K562 (cell line): ENCODE measurements around the gene BOLL. TPM values are rescaled to one million over a fixed set of nuclear protein-coding genes. Genes with fewer than 3 reads are reported as not detected.

Experiments used
- ATAC-seq: fragments of 200-7000 bp; cut with Tn5 transposase; 3 replicates; pipeline ENCODE4 v1.9.1; 2020; ENCODE audit warnings: moderate library complexity
- BruUV-seq: library from RNA; stranded (reverse); fragments of 400-500 nt; replicated peaks from 2 replicates; lab custom pipeline; 2021; lab: Mats Ljungman, UMichigan
- CTCF ChIA-PET: fragments of 300-600 bp; formaldehyde crosslinking; extraction: SDS; loops from one replicate; lab custom pipeline; 2021; ENCODE audit warnings: low intra/inter-chr PET ratio; lab: Yijun Ruan, JAX
- POLR2A ChIA-PET: fragments of 300-600, 350-650 bp; sonication (Branson Sonifier 250); formaldehyde crosslinking; extraction: SDS; loops from one replicate; lab custom pipeline; 2021; ENCODE audit warnings: antibody characterized with exemption, inconsistent platforms; lab: Yijun Ruan, JAX
- DNase-seq, 4 experiments: peaks; one replicate each; pipeline versions ENCODE4 v3.0.0 to v3.0.0-alpha.2; 2011 to 2018; ENCODE audit warnings: low spot score in 3 of 4, mixed read lengths in 3 of 4; ENCODE audit errors: extremely low read depth in 1 of 4
- FAIRE-seq: peaks from 2 replicates; lab custom pipeline; 2011; peaks lifted over from hg19 to GRCh38; lab: Jason Lieb, UNC
- H2AFZ ChIP-seq: 2 replicates; pipeline ENCODE4 v1.6.0; 2011; ENCODE audit warnings: low read depth, low read length, control low read depth, inconsistent platforms
- H3K27ac ChIP-seq: fragments of 200-600 bp; 3 replicates; pipeline ENCODE4 v1.8.0; 2011; ENCODE audit warnings: low read depth, mild to moderate bottlenecking, control low read depth, inconsistent platforms, low read length, moderate library complexity, mixed read lengths; ENCODE audit errors: extremely low read depth
- H3K27me3 ChIP-seq, 2 experiments: fragments of 300-600 bp in 1 of 2; 2 replicates in 1 of 2; 3 replicates in 1 of 2; pipeline versions ENCODE4 v1.6.0 to v1.8.0; 2011; ENCODE audit warnings: inconsistent platforms in 2 of 2, low read length in 2 of 2, mild to moderate bottlenecking in 1 of 2, mixed read lengths in 1 of 2, moderate library complexity in 1 of 2; ENCODE audit not compliant: control insufficient read depth in 2 of 2, insufficient read depth in 2 of 2
- H3K36me3 ChIP-seq: fragments of 300-600 bp; 3 replicates; pipeline ENCODE4 v1.8.0; 2011; ENCODE audit warnings: mild to moderate bottlenecking, low read length, inconsistent platforms; ENCODE audit not compliant: control insufficient read depth, insufficient read depth
- H3K4me1 ChIP-seq, 2 experiments: fragments of 200-600 bp in 1 of 2; replicated peaks in 1 of 2; 2 replicates in 1 of 2; 3 replicates in 1 of 2; pipeline versions ENCODE4 v1.5.1 to v1.8.0; 2011; ENCODE audit warnings: inconsistent platforms in 2 of 2, low read length in 2 of 2, mild to moderate bottlenecking in 1 of 2, mixed read lengths in 1 of 2, moderate library complexity in 1 of 2; ENCODE audit not compliant: control insufficient read depth in 2 of 2, insufficient read depth in 2 of 2
- H3K4me2 ChIP-seq: 2 replicates; pipeline ENCODE4 v1.6.1; 2011; ENCODE audit warnings: low read length, control low read depth, inconsistent platforms, mixed read lengths; ENCODE audit not compliant: insufficient read depth
- H3K4me3 ChIP-seq: fragments of 200-600 bp; sonication (generic), shearing (Covaris generic); 2 replicates; pipeline ENCODE4 v1.5.1; 2016; ENCODE audit warnings: control low read depth, inconsistent platforms
- H3K79me2 ChIP-seq: fragments of 200-600 bp; 3 replicates; pipeline ENCODE4 v1.8.0; 2011; ENCODE audit warnings: low read length, inconsistent platforms; ENCODE audit not compliant: control insufficient read depth, insufficient read depth
- H3K9ac ChIP-seq, 2 experiments: 2 replicates each; pipeline versions ENCODE4 v1.6.0 to v1.6.1; 2011; ENCODE audit warnings: low read depth in 2 of 2, low read length in 2 of 2, control low read depth in 1 of 2, inconsistent platforms in 1 of 2, mild to moderate bottlenecking in 1 of 2, mixed read lengths in 1 of 2; ENCODE audit not compliant: insufficient read depth in 1 of 2
- H3K9me1 ChIP-seq: one replicate; pipeline ENCODE4 v1.6.0; 2011; ENCODE audit warnings: inconsistent platforms, mild to moderate bottlenecking, low read length, moderate library complexity; ENCODE audit not compliant: control insufficient read depth, insufficient read depth
- H3K9me3 ChIP-seq: replicated peaks from 2 replicates; pipeline ENCODE4 v1.5.1; 2011; ENCODE audit warnings: low read depth, low read length, inconsistent platforms; ENCODE audit not compliant: control insufficient read depth, insufficient read depth
- H4K20me1 ChIP-seq: replicated peaks from 2 replicates; pipeline ENCODE4 v1.6.1; 2011; ENCODE audit warnings: low read length, inconsistent platforms, mixed read lengths; ENCODE audit not compliant: control insufficient read depth, insufficient read depth
- CLOCK ChIP-seq: fragments of 250-450 bp; sonication (Bioruptor Pico); IDR thresholded peaks from 2 replicates; pipeline ENCODE4 v1.4.0; 2020; ENCODE audit warnings: mild to moderate bottlenecking, moderate library complexity, borderline replicate concordance
- HCFC1 ChIP-seq: IDR thresholded peaks from 2 replicates; pipeline ENCODE4 v1.6.1; 2012; ENCODE audit warnings: low read depth, low read length, improper control_type of control experiment
- IFI16 ChIP-seq: fragments of 250-450 bp; sonication (Bioruptor Pico); IDR thresholded peaks from 2 replicates; pipeline ENCODE4 v2.1.2; 2022; ENCODE audit warnings: mild to moderate bottlenecking, inconsistent platforms
- SMC3 ChIP-seq: conservative IDR thresholded peaks from 2 replicates; pipeline ENCODE4 v1.6.1; 2011; ENCODE audit warnings: low read depth, low read length, improper control_type of control experiment; ENCODE audit not compliant: insufficient read depth
- TAL1 ChIP-seq: fragments of 450-650 bp; IDR thresholded peaks from 2 replicates; pipeline ENCODE4 v1.6.1; 2016; ENCODE audit warnings: mild to moderate bottlenecking
- ZNF165 ChIP-seq: fragments of 250-450 bp; sonication (Bioruptor Pico); IDR thresholded peaks from 2 replicates; pipeline ENCODE4 v1.4.0; 2020; ENCODE audit warnings: borderline replicate concordance
- ZNF507 ChIP-seq: conservative IDR thresholded peaks from 2 replicates; pipeline ENCODE4 v1.6.1; 2017; ENCODE audit warnings: missing genetic modification characterization, missing compliant biosample characterization
- ZNF764 ChIP-seq: fragments of 250-450 bp; sonication (Bioruptor Pico); IDR thresholded peaks from 2 replicates; pipeline ENCODE4 v1.4.0; 2020; ENCODE audit warnings: low read depth, mild to moderate bottlenecking, moderate library complexity
- in situ Hi-C: fragments of 300-500 bp; cut with MboI; formaldehyde crosslinking; loops from 4 replicates; pipeline ENCODE4 v1.15.0; 2018; ENCODE audit warnings: inconsistent platforms, mixed read lengths
- intact Hi-C: fragments of 100-400 bp; cut with micrococcal nuclease; formaldehyde crosslinking; loops from 2 replicates; pipeline ENCODE4 v1.14.2; 2022
- polyA plus RNA-seq, 8 experiments: library from polyadenylated mRNA; depleted of rRNA in 4 of 8; stranded (reverse) in 5 of 8; unstranded in 3 of 8; fragments of >200 nt; fragmentation: Nextera tagmentation in 2 of 8; fragmentation: Illumina TruSeq in 1 of 8; extraction: Ambion mirVana in 2 of 8; extraction: Trizol in 1 of 8; gene quantifications; 2 replicates each; pipeline versions ENCODE4 v1.2.1 to v1.2.3, GENCODE V29; 2011 to 2014; ENCODE audit warnings: inconsistent platforms in 1 of 8, missing spikeins in 1 of 8
- total RNA-seq, 7 experiments: library from RNA; depleted of rRNA in 6 of 7; stranded (reverse); fragments of >200 nt in 6 of 7; fragmentation: Illumina TruSeq in 2 of 7; extraction: Trizol in 2 of 7; gene quantifications; 2 replicates each; pipeline versions ENCODE4 v1.2.1 to v1.2.3, GENCODE V29; 2011 to 2021; ENCODE audit warnings: low replicate concordance in 1 of 7
- TF ChIP-seq, protein P1 (sequence below): fragments of 250-450 bp; sonication (Bioruptor Pico); IDR thresholded peaks from 2 replicates; pipeline ENCODE4 v1.4.0; 2020; ENCODE audit warnings: borderline replicate concordance

The BOLL gene
- total and polyA plus RNA-seq, 9 of the 15 experiments (the other 6 are each of a cell fraction or from before 2014, with no cell fraction given), result 0.11 to 0.55 (median 0.19) TPM; not detected in 1

DNA sequence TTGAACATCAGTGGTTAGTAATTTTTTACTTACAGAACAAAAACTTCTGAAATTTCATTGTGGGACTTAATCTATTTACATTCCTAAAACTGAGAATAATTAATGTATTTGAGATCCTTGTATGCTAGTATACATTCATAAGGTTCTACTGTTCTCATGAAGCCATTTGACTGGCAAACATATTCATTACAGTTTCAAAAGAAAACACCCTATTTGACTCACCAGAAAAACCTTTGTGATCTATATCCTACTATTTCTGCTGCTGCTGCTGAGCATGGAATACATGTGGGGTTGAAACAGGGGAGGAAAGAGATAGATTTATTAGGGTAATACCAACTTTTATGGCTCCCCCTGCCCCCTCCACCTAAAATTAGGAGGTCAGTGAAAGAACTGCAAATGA is 58.1 kb downstream of the BOLL start:
- no peaks in the 10 kb centered on the region for H3K36me3 ChIP-seq
- H3K4me2 ChIP-seq, result no peak overlapping the region
- no peaks in the 10 kb centered on the region for H4K20me1 ChIP-seq
- BruUV-seq, result no TSS peak
- ChIA-PET POLR2A (no interaction called here), CTCF (no interaction called here)
- no peaks in the 10 kb centered on the region; the same call in 1 of the 2 replicates for H3K9me3 ChIP-seq
- intact Hi-C loops (loop anchor here (5.0 kb wide), 1 partner anchor 50 kb away; no protein-coding TSS in a partner anchor), in situ Hi-C loops (no loop called here)
- DNase-seq (no peak), FAIRE-seq (no peak), ATAC-seq (no peak)
- no peaks in the 10 kb centered on the region for H3K9me1 ChIP-seq
- no peak for TF ChIP-seq ZNF165 (CRISPR knock-in tag)
- TF ChIP-seq SMC3, result no peak
- TF ChIP-seq IFI16 (CRISPR knock-in tag), result no peak
- no peak for TF ChIP-seq CLOCK (CRISPR knock-in tag)
- TF ChIP-seq, protein P1, sequence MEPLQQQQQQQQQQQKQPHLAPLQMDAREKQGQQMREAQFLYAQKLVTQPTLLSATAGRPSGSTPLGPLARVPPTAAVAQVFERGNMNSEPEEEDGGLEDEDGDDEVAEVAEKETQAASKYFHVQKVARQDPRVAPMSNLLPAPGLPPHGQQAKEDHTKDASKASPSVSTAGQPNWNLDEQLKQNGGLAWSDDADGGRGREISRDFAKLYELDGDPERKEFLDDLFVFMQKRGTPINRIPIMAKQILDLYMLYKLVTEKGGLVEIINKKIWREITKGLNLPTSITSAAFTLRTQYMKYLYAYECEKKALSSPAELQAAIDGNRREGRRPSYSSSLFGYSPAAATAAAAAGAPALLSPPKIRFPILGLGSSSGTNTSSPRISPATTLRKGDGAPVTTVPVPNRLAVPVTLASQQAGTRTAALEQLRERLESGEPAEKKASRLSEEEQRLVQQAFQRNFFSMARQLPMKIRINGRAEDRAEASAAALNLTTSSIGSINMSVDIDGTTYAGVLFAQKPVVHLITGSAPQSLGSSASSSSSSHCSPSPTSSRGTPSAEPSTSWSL (CRISPR knock-in tag), result no peak
- no peak for TF ChIP-seq HCFC1
- no peak for TF ChIP-seq ZNF507 (tag)
- no peak for TF ChIP-seq TAL1
- TF ChIP-seq ZNF764 (CRISPR knock-in tag), result no peak
- H3K27me3 ChIP-seq, result no peaks in the 10 kb centered on the region
- H3K27ac ChIP-seq, result no peak overlapping the region
- H3K79me2 ChIP-seq, result no peaks in the 10 kb centered on the region
- H2AFZ ChIP-seq, result no peak overlapping the region
- H3K4me1 ChIP-seq, result no peaks in the 10 kb centered on the region; a peak in 1 of 5 replicates
- no peak overlapping the region for H3K9ac ChIP-seq
- H3K4me3 ChIP-seq, result no peak overlapping the region
